HG02943 (cell line): ENCODE results near the gene HLA-DQA2.
"Not testable (repeated sequence)": the region's sequence is repeated elsewhere in the genome, so short reads cannot be mapped to it uniquely, and the experiment has no call there.

Source experiments
- ATAC-seq: cut with Tn5 transposase; IDR thresholded peaks from one replicate; pipeline ENCODE4 v1.9.1; 2021; ENCODE audit warnings: mild to moderate bottlenecking, low read depth, moderate library complexity; ENCODE audit not compliant: unreplicated experiment

Gene HLA-DQA2

DNA sequence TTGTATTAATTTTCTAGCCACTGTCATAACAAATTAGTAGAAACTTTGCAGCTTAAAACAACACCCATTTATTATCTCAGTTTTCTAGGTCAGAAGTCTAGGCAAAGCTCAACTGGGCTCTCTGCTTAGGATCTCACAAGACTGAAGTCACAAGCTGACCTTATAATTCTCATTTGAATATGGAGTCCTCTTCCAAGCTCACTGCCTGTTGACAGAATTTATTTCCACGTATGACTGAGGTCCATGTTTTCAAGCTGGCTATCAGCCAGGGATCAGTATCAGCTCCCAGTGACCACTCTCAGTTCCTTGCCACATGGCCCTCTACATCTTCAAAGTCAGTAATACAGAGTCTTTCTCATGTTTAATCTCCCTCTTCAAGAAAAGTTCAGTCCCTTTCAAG is 33.9 kb downstream of the HLA-DQA2 start:
- ATAC-seq: no peak

DNA sequence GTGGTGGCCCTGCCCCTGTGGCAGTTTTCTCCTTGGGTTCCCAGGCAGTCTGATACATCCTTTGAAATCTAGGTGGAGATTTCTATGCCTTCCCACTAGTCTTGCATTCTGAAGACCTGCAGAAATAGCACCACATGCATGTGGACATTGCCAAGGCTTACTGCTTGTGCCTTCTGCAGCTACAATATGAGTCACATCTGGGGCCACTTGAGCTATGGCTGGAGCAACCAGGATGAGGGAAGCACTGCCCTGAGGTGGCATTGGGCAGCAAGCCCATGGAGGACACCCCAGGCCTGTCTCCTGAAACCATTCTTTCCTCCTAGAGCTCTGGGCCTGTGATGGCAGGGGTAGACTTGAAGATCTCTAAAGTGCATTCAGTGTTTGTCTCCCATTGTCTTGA is 37.8 kb downstream of the HLA-DQA2 start:
- ATAC-seq: no peak

DNA sequence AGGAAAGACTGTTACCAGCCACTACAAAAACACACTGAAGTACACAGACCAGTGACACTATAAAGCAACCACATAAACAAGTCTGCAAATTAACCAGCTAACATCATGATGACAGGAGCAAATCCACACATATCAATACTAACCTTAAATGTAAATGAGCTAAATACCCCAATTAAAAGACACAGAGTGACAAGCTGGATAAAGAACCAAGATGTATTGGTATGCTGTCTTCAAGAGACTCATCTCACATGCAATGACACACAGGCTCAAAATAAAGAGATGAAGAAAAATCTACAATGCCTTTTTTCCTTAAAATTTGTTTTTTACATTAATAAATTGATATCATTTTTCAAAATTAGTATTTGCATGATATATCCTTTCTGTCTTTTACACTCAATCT is 41.7 kb downstream of the HLA-DQA2 start:
- ATAC-seq: not testable (repeated sequence)

DNA sequence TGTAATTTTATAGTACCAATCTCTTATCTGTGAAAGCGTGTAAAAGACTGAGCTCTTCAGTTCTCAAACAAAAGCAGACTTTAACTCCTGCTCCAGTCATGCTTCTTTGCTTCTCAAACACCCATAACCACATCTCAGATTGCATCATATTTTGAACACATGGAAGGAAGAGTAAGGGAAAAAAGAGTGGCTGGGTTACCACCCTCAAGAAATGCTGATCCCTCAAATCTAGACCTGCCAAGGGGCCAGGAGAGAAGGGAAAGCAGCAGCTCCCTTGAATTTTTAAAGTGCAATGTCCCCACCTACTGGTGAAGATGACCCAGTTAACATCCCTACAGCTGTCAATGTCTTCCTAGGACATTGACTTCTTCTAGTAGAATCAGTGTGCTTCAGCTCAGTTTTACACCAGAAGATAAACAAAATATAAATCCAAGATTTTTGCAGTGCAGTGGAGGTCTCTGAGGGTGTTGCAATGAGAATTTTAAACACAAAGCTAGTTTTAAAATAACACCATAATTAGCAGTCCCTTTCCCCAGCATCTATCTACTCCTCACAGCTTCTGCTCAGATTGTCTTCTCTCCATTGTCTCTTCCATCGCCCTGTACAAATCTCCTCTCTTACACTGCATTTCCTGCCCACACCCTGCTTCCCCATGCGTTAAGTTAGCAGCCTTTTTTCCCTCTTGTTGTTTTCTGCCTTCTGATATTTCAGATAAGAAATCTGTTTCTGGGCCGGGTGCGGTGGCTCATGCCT is 44.8 kb downstream of the HLA-DQA2 start:
- no peak for ATAC-seq

DNA sequence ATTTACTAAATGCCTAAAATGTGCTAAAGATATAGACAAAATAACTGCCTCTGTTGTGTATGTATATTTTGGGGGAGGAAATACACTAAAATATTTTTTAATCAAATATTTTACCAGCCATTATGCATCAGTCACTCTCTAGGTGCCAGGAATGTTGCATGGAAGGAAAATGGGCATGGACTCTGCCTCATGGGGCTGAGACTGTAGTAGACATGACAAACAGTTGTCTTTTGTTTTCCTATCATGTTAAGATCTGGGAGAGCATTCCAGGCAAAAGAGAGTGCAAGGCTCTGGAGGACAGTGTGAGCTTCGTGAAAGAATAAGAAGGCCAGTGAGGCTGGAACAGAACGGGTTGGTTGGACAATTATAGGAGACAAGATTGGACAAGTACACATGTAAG is 49.1 kb downstream of the HLA-DQA2 start:
- no peak for ATAC-seq

GRCh38 chr6:32792901-32793435 is 51.8 kb downstream of the HLA-DQA2 start:
- ATAC-seq: no peak

DNA sequence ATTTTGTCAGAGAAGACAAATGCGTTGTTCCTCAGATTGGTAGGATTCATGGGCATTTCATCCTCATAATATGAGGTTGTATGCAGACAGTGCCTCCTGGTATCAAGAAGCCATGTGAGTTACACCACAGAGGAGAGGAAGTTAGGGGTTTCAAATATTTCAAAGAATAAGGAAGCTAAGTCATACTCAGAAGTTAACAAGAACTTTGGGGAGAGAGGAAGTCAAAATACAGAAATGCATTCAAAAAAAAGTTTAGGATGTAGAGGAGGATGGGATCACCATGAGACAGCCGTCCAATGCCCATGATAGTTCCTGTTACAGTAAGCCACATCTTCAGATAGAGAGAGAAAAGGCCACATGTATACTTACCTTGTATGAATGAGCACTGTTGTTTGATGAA is 53.3 kb downstream of the HLA-DQA2 start:
- ATAC-seq: no peak
